Keratinocyte (primary cell): ENCODE data around the gene GJB6. TPM values are rescaled to one million over a fixed set of nuclear protein-coding genes. Genes with fewer than 3 reads are reported as not detected.
A peak's percentile ranks its signal among the peaks of the same experiment; 100 is the strongest.

Experiments used
- DNase-seq: peaks from one replicate; pipeline ENCODE4 v3.0.0-alpha.2; 2011; ENCODE audit warnings: low read depth, missing footprints, low spot score
- FAIRE-seq: peaks from 2 replicates; lab custom pipeline; 2011; peaks lifted over from hg19 to GRCh38; lab: Jason Lieb, UNC
- H2AFZ ChIP-seq: 2 replicates; pipeline ENCODE4 v1.6.0; 2012; ENCODE audit warnings: low read length, control low read depth, inconsistent platforms; ENCODE audit not compliant: control insufficient read depth
- H3K27ac ChIP-seq: 2 replicates; pipeline ENCODE4 v1.5.1; 2011; ENCODE audit warnings: low read length; ENCODE audit not compliant: control insufficient read depth, insufficient read depth
- H3K27me3 ChIP-seq: 3 replicates; pipeline ENCODE4 v1.6.0; 2011; ENCODE audit warnings: low read length; ENCODE audit not compliant: control insufficient read depth, insufficient read depth; ENCODE audit errors: extremely low read depth
- H3K36me3 ChIP-seq, 2 experiments: 2 replicates in 1 of 2; 3 replicates in 1 of 2; pipeline ENCODE4 v1.5.1; 2011; ENCODE audit warnings: low read length in 2 of 2, mild to moderate bottlenecking in 1 of 2; ENCODE audit not compliant: control insufficient read depth in 2 of 2, insufficient read depth in 2 of 2; ENCODE audit errors: extremely low read depth in 1 of 2
- H3K4me1 ChIP-seq: 3 replicates; pipeline ENCODE4 v1.5.1; 2011; ENCODE audit warnings: low read length; ENCODE audit not compliant: control insufficient read depth, insufficient read depth; ENCODE audit errors: extremely low read depth
- H3K4me2 ChIP-seq: 3 replicates; pipeline ENCODE4 v1.6.0; 2011; ENCODE audit warnings: low read depth, low read length; ENCODE audit not compliant: control insufficient read depth, insufficient read depth; ENCODE audit errors: extremely low read depth
- H3K4me3 ChIP-seq, 3 experiments: fragments of 200-600 bp in 1 of 3; sonication (generic) in 1 of 3; 2 replicates in 2 of 3; 3 replicates in 1 of 3; pipeline ENCODE4 v1.5.1; 2011 to 2016; ENCODE audit warnings: low read length in 3 of 3, mild to moderate bottlenecking in 3 of 3, control low read depth in 2 of 3, inconsistent platforms in 1 of 3, low read depth in 1 of 3, mixed read lengths in 1 of 3, mixed run types in 1 of 3, moderate library complexity in 1 of 3; ENCODE audit not compliant: control insufficient read depth in 2 of 3, insufficient read depth in 2 of 3; ENCODE audit errors: extremely low read depth in 1 of 3
- H3K79me2 ChIP-seq: 2 replicates; pipeline ENCODE4 v1.6.0; 2012; ENCODE audit warnings: low read length; ENCODE audit not compliant: control insufficient read depth, insufficient read depth
- H3K9ac ChIP-seq: 3 replicates; pipeline ENCODE4 v1.6.0; 2011; ENCODE audit warnings: low read length; ENCODE audit not compliant: control insufficient read depth, insufficient read depth; ENCODE audit errors: extremely low read depth
- H3K9me1 ChIP-seq: 3 replicates; pipeline ENCODE4 v1.6.0; 2011; ENCODE audit warnings: low read length; ENCODE audit not compliant: control insufficient read depth, insufficient read depth; ENCODE audit errors: extremely low read depth
- H3K9me3 ChIP-seq: 2 replicates; pipeline ENCODE4 v1.5.1; 2012; ENCODE audit warnings: low read depth, low read length; ENCODE audit not compliant: control insufficient read depth
- H4K20me1 ChIP-seq: 3 replicates; pipeline ENCODE4 v1.6.0; 2011; ENCODE audit warnings: low read length; ENCODE audit not compliant: control insufficient read depth, insufficient read depth; ENCODE audit errors: extremely low read depth
- CTCF ChIP-seq, 3 experiments: IDR thresholded peaks in 1 of 3; conservative IDR thresholded peaks in 1 of 3; optimal IDR thresholded peaks in 1 of 3; 2 replicates in 2 of 3; 3 replicates in 1 of 3; pipeline versions ENCODE3 to v1.5.1; 2011; ENCODE audit warnings: low read length in 3 of 3, mild to moderate bottlenecking in 3 of 3, moderate library complexity in 2 of 3, control low read depth in 1 of 3, inconsistent platforms in 1 of 3; ENCODE audit not compliant: insufficient read depth in 2 of 3; ENCODE audit errors: extremely low read depth in 1 of 3
- EZH2 ChIP-seq: IDR thresholded peaks from one replicate; pipeline ENCODE4 v1.6.1; 2012; ENCODE audit warnings: inconsistent platforms, mild to moderate bottlenecking, low read length, moderate library complexity
- dilution Hi-C: fragments of 300-500 bp; cut with MboI; formaldehyde crosslinking; loops from one replicate; pipeline ENCODE4 v1.7.0; 2020; ENCODE audit warnings: low sequenced_read_pairs; ENCODE audit not compliant: extremely low pct_ligation_motif_present
- polyA plus RNA-seq, 5 experiments: library from polyadenylated mRNA; depleted of rRNA in 3 of 5; stranded (reverse) in 3 of 5; stranded (forward) in 1 of 5; unstranded in 1 of 5; fragments of >200 nt; gene quantifications; 1 replicate in 1 of 5; 2 replicates in 3 of 5; 3 replicates in 1 of 5; pipeline versions ENCODE4 v1.2.1 to v1.2.3, GENCODE V29; 2011 to 2012; ENCODE audit warnings: missing spikeins in 2 of 5, low read depth in 1 of 5, low replicate concordance in 1 of 5

GJB6 gene
- polyA plus RNA-seq, 1 donor (not counting 4 experiments of a cell fraction or from before 2014, with no cell fraction given), result 11.2 TPM

- FAIRE-seq (peak; percentile 20), DNase-seq (no peak)
- Histone ChIP-seq H2AFZ (no peak overlapping the region), H3K27ac (no peak overlapping the region), H3K4me3 (no peak overlapping the region), H3K79me2 (peaks cover 7% of the 10 kb centered on the region), H3K27me3 (no peaks in the 10 kb centered on the region), H4K20me1 (no peaks in the 10 kb centered on the region), H3K9me1 (no peaks in the 10 kb centered on the region), H3K36me3 (no peaks in the 10 kb centered on the region), H3K9me3 (no peaks in the 10 kb centered on the region), H3K9ac (no peak overlapping the region), H3K4me1 (peaks cover 56% of the 10 kb centered on the region), H3K4me2 (peak overlapping the region; percentile 36)
- TF ChIP-seq CTCF (optimal IDR thresholded peaks at IDR 0.05 in 1 of 3, IDR thresholded peaks at IDR 0.05 in 1 of 3, conservative IDR thresholded peaks at IDR 0.05 in 1 of 3; ENCODE audit: extremely low read depth in 1 of 3, insufficient read depth in 2 of 3, low read length in 3 of 3) (no peak), EZH2 (no peak)
- dilution Hi-C loops, result loop anchor here (25.0 kb wide), 2 partner anchors 192 to 292 kb away; no protein-coding TSS in a partner anchor
Measured at GRCh38 chr13:20195801-20196200, 36.3 kb downstream of the GJB6 start.

- Histone ChIP-seq H2AFZ (peak overlapping the region; percentile 62), H3K4me2 (peak overlapping the region; percentile 81), H3K79me2 (peaks cover 15% of the 10 kb centered on the region), H3K27me3 (no peaks in the 10 kb centered on the region), H3K36me3 (peaks cover 5 to 8% of the 10 kb centered on the region in 2 experiments), H3K4me3 (peak overlapping the region in 2 of 3 experiments; percentile 76 to 92), H3K27ac (peak overlapping the region; percentile 46), H3K9ac (peak overlapping the region; percentile 84), H3K9me3 (no peaks in the 10 kb centered on the region), H3K9me1 (no peaks in the 10 kb centered on the region), H3K4me1 (peaks cover 71% of the 10 kb centered on the region), H4K20me1 (no peaks in the 10 kb centered on the region)
- no peak for TF ChIP-seq CTCF (optimal IDR thresholded peaks at IDR 0.05 in 1 of 3, IDR thresholded peaks at IDR 0.05 in 1 of 3, conservative IDR thresholded peaks at IDR 0.05 in 1 of 3; ENCODE audit: extremely low read depth in 1 of 3, insufficient read depth in 2 of 3, low read length in 3 of 3)
- TF ChIP-seq EZH2, result no peak
- FAIRE-seq (peak; percentile 75), DNase-seq (no peak)
- dilution Hi-C loops, result loop anchor here (25.0 kb wide), 2 partner anchors 193 to 293 kb away; no protein-coding TSS in a partner anchor
Measured at GRCh38 chr13:20193907-20194631, 38.0 kb downstream of the GJB6 start.
